HG03060 (cell line): ENCODE measurements around the gene DSCAML1.

Experiments used
- ATAC-seq: cut with Tn5 transposase; IDR thresholded peaks from one replicate; pipeline ENCODE4 v1.9.1; 2021; ENCODE audit warnings: low read depth, moderate number of reproducible peaks; ENCODE audit not compliant: unreplicated experiment

DSCAML1 gene

GRCh38 chr11:117538263-117539135, 258.5 kb downstream of the DSCAML1 start:
- ATAC-seq = no peak

- ATAC-seq = no peak
Observed at GRCh38 chr11:117535850-117536411, 261.1 kb downstream of the DSCAML1 start.

GRCh38 chr11:117535201-117535849, 261.7 kb downstream of the DSCAML1 start:
- ATAC-seq = no peak

- no peak for ATAC-seq
Observed at GRCh38 chr11:117532568-117532967, 264.4 kb downstream of the DSCAML1 start.

- no peak for ATAC-seq
Observed at GRCh38 chr11:117529816-117530215, 267.2 kb downstream of the DSCAML1 start.

- no peak for ATAC-seq
Observed at GRCh38 chr11:117528097-117528721, 268.8 kb downstream of the DSCAML1 start.

GRCh38 chr11:117527271-117527670, 269.7 kb downstream of the DSCAML1 start:
- no peak for ATAC-seq

GRCh38 chr11:117525866-117526542, 271.0 kb downstream of the DSCAML1 start:
- ATAC-seq = no peak

GRCh38 chr11:117524468-117525183, 272.4 kb downstream of the DSCAML1 start:
- no peak for ATAC-seq

DNA sequence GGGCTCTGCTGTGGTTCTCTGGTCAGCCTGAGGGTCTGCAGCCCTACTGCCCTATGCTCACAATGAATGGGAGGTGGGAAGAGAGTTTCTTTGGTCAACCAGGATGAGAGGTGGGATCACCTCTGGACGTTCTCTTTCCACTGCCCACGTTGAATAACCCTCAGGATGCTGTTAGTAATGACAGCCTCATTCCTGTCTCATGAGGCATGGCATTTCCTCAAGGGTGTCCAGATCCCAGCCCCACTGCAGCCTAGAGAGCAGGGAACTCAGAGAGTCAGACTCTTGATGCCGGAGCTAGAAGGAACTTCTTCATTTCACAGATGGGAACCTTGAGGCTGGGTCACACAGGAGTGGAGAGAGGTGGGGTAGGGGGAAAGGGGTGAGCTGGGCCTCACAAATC, 273.3 kb downstream of the DSCAML1 start:
- ATAC-seq = no peak

DNA sequence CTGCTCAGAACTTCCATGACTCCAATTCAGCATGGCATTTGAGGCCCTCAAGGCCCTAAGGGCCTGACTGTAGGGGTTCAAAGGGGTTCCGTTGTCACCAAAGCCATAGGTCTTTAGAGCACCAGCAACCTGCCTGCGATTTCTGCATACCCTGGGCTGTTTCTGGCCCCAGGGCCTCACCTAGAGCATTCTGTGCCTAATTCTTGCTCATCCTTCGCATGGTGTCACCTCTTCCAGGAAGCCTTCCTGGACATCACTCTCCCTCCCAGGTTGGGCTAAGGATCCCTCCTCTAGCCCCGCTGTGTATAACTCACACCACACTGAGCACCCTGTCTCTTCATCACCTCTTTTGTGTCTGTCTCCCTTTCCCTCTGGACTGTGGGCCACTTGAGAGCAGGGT, 275.0 kb downstream of the DSCAML1 start:
- ATAC-seq = no peak

DNA sequence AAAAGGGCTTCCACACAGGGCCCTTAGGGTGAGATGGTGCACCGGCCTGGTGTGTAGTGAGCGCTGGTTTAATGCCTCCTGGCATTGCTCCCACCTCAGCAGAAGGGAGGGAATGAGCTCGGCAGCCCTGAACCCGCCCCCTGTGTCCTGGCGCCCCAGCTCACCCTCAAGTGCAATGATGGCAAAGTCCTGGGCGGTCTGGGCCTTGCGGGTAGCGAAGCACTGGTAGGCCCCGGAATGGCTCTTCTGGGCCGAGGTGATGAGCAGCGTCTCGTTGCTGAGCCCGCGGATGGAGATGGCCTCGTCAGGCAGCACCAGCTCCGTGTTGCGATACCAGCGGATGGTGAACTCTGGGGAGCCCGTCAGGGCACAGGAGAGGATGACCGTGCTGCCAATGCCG, 276.1 kb downstream of the DSCAML1 start:
- ATAC-seq = no peak

DNA sequence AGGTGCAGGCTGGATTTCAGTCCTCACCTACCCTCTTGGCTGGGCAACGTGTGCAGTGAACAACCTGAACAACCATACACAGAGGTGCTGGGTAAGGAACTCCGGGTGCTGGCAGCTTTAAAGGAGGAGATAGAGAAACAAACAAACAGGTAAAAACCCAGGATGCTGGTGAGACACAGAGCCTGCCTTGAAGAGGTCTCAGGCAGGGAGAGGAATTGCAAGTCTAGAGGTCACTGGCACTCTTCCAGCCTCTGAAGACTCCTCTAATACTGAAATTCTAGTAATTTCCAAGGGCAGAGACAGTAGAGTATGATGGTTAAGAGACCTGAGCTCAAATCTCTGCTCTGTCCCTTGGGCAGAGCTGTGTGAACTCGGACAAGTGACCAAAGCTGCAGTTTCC, 276.8 kb downstream of the DSCAML1 start:
- ATAC-seq = no peak

DNA sequence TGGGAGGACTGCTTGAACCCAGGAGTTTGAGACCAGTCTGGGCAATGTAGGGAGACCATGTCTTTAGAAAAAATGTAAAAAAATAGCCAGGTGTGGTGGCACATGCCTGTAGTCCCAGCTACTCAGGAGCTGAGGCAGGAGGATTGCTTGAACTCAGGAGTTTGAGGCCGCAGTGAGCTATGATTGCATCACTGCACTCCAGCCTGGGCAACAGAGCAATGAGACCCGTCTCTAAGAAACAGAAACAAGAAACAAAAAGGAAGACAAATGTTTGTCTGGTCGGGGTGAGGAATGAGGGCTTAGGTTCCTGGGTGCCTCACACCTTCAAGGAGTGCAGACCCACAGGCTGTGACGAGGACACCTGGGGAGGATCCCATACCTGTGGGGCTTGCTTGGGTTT, 277.4 kb downstream of the DSCAML1 start:
- ATAC-seq = no peak

- no peak for ATAC-seq
Observed at GRCh38 chr11:117519170-117519569, 277.8 kb downstream of the DSCAML1 start.

DNA sequence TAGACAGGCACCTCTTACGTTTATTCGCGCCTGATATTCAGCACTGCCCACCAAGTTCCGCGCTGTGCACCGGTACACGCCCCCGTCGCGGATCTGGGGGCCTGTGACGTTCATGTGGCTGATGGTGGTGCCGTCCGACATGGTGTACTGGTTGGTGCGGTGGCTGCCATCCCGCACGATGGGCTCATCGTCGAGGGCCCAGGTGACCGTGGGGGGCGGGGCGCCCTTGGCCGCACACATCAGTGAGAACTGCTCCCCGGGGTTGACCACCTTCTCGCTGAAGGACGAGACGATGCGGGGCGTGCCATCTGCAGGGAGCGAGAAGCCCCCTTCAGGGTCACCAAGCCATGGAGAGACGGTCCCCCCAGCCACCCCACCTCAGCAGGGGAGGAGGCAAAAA, 278.6 kb downstream of the DSCAML1 start:
- no peak for ATAC-seq

DNA sequence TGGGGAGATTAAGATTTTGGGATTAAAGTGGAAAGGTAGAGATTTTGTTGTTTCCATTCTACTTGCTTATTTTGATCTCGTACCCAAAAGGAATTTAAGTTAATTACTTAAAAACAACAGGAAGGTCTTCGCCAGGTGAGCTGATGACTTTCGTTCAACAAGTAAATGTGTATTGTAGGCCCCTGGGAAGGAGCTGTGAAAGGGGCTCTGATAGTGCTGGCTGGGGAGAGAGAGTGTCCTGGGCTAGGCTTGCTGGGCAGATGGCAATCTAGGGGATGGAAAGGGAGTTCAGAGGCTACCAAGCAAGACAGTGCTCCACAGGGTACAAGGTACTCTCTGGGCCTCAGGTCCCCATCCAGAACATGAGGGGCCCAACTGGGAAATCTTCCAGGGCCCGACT, 279.9 kb downstream of the DSCAML1 start:
- ATAC-seq = no peak

DNA sequence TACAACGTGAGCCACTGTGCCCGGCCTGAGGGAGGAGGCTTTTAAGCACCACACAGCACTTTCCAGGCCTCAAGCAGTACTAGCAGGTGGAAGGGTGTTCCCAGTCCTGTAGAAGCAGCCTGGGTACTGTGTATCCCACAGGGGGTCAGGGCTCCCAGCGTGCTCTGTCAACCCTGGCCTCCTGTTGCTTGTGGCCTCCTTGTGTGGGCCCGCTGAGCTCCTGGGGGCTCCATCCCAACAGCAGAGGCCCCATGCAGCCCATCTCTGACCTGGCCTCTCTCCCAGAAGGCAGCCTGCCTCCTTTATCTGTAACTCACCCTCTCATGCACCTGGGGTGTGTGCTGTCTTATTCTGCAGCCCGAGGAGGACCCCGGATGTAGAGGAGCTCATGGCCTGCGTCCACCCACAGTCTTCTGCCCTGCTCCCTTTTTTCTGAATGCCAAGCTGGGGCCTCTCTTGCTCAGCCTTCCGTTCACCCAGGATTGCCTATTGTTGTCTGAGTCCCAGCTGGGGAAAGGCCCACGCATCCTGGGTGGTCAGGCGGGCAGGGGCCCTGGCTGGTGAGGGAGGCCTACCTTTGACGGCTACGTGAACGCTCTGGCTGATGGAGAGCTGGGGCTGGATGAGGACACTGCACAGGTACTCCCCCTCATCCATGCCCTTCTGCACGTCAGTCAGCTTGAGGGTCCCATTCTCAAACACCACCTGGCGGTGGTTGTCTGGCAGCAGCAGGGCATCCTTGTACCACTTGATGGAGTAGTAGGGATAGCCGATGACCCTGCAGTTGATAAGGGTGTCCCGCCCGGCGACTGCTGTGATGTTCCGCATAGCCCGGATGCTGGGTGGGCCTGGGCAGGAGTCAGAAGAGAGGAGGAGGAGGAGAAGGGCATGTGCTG, 280.9 kb downstream of the DSCAML1 start:
- ATAC-seq = no peak

- no peak for ATAC-seq
Observed at GRCh38 chr11:117514256-117514655, 282.8 kb downstream of the DSCAML1 start.
